NCI-H526 treated with DMSO at 0.1 percent for 48 hours (cell line): Measurements from ENCODE around the gene BAHCC1.

Source experiments
- DNase-seq: peaks from one replicate; lab custom pipeline; 2025; lab: John Stamatoyannopoulos, UW

BAHCC1 gene

DNA sequence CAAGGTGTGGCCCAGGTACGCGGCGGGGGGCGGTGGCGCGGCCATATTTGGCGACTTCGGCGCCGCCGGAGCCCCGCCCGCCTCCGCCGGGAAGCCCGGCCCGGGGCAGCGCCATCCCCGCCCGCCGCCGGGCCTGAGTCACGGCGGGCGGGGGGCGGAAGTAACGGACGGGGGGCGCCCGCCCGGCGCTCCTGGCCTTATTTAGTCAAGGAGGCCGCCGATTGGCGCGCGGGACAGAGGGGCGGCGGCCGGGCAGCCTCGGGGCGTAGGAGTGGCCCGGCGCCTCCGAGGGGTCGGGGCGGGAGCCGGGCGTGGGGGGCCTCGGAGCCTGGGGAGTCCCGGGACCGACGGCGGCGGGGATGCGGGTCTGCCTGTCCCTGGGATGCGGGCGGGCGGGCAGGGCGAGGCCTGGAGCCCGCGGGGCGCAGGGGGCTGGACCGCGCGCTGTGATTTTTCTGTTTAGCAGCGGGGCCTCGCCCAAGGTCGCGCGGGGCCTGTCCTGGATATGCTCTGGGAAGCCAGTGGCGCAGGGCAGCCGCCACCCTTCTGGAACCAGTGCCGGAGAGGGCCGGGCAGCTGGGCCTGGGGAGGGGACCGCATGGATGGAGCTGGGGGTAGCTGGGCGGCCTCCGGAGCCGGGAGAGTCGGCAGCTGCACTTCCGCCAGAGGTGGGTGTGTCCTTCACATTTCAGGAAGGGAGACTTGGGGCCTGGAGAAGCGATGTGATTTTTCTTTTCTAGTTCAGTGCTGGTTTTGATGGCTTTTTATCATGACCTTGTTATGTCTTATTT is 119.7 kb downstream of the BAHCC1 start:
- DNase-seq: peak; percentile 41

DNA sequence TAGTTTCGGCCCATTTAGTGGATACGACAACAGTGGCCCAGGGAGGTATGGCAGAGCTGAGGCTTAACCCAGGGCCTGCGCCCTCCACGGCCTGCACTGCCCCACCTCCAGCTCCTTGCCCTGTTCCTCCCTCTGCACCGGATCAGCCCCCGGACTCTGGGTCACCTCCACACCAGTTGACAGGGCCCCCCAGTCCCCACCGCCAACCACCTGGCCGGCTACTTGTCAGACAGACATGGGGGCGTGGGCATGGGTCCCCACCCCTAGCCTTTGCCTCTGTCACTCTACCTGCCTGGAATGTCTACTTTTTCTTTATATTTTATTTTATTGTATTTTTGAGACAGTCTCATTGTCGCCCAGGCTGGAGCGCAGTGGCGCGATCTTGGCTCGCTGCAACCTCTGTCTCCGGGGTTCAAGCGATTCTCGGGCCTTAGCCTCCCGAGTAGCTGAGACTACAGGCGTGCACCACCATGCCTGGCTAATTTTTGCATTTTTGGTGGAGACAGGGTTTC is 120.3 kb downstream of the BAHCC1 start:
- no peak for DNase-seq
